ENCODE results near the gene UFC1. TPM values are rescaled to one million over a fixed set of nuclear protein-coding genes. Genes with fewer than 3 reads are reported as not detected.

Gene UFC1
- total and polyA plus RNA-seq, 2 donors (not counting 1 experiment from before 2014, with no cell fraction given), result 91.0 to 128 TPM

DNA sequence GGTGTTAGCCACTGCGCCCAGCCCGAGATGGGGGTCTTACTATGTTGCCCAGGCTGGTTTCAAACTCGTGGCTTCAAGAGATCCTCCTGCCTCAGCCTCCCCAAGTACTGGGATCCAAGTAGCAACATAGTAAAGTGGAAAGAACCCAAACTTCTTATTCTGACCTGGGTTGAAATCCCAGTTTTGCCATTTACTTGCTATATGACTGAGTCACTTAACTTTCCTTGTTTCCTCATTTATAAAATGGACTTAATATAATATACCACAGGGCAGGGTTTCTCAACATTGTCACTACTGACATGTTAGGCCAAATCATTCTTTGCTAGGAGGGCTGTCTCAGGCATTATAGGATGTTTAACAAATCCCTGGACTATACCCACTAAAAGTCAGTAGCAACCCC is 42.7 kb upstream of the UFC1 start:
- Mint-ChIP-seq H3K4me1 (peaks cover 33% of the 10 kb centered on the region), H3K9me3 (ENCODE audit: insufficient read depth) (no peaks in the 10 kb centered on the region), H3K27me3 (no peaks in the 10 kb centered on the region), H3K4me3 (no peak overlapping the region), H3K27ac (no peak overlapping the region)
- no peak overlapping the region for H3K4me2 ChIP-seq (replicated peaks; ENCODE audit: low read depth, low read length, poor library complexity, severe bottlenecking)
- 100% methylated on average over 2 of the region's 3 CpGs for WGBS (ENCODE audit: insufficient coverage)
- intact Hi-C loops (cut with micrococcal nuclease), result no loop called here
- no peak overlapping the region for H3K4me3 ChIP-seq (ENCODE audit: control extremely low read depth in 1 of 5, extremely low read depth in 1 of 5, insufficient read depth in 1 of 5, low read depth in 2 of 5, low read length in 4 of 5)
- H4K20me1 ChIP-seq (ENCODE audit: control insufficient read depth, insufficient read depth, low read length, poor library complexity, severe bottlenecking), result peaks cover 35% of the 10 kb centered on the region
- ATAC-seq (ENCODE audit: low read depth), result no peak
- peak overlapping the region in 1 of 2 donors; percentile 25 for H3K27ac ChIP-seq (ENCODE audit: low read length in 2 of 2)
- no peaks in the 10 kb centered on the region for H3K9me3 ChIP-seq (ENCODE audit: control extremely low read depth in 1 of 3, control insufficient read depth in 2 of 3, insufficient read depth in 1 of 3, low read length in 2 of 3)
- ChIA-PET CTCF (no interaction called here), POLR2A (no interaction called here)
- H3K4me1 ChIP-seq (ENCODE audit: control insufficient read depth in 2 of 2, insufficient read depth in 2 of 2, low read length in 2 of 2), result peaks cover 7 to 9% of the 10 kb centered on the region in 2 donors
- H3K27me3 ChIP-seq (replicated peaks in 1 of 4; ENCODE audit: control extremely low read depth in 1 of 4, control insufficient read depth in 3 of 4, insufficient read depth in 4 of 4, low read length in 3 of 4), result no peaks in the 10 kb centered on the region
- no peak for DNase-seq
- H2AFZ ChIP-seq (ENCODE audit: insufficient read depth, low read depth, low read length, poor library complexity, severe bottlenecking), result no peak overlapping the region
- no peak overlapping the region for H3K9ac ChIP-seq (ENCODE audit: low read length)
- peaks cover 95% of the 10 kb centered on the region for H3K79me2 ChIP-seq (ENCODE audit: control insufficient read depth, insufficient read depth, low read length)
- TF ChIP-seq, protein P1, sequence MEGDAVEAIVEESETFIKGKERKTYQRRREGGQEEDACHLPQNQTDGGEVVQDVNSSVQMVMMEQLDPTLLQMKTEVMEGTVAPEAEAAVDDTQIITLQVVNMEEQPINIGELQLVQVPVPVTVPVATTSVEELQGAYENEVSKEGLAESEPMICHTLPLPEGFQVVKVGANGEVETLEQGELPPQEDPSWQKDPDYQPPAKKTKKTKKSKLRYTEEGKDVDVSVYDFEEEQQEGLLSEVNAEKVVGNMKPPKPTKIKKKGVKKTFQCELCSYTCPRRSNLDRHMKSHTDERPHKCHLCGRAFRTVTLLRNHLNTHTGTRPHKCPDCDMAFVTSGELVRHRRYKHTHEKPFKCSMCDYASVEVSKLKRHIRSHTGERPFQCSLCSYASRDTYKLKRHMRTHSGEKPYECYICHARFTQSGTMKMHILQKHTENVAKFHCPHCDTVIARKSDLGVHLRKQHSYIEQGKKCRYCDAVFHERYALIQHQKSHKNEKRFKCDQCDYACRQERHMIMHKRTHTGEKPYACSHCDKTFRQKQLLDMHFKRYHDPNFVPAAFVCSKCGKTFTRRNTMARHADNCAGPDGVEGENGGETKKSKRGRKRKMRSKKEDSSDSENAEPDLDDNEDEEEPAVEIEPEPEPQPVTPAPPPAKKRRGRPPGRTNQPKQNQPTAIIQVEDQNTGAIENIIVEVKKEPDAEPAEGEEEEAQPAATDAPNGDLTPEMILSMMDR (IDR thresholded peaks at IDR 0.05), result no peak
- TF ChIP-seq EZH2 (IDR thresholded peaks at IDR 0.05; ENCODE audit: borderline replicate concordance, insufficient read depth, low read depth, low read length, poor library complexity, severe bottlenecking), result no peak
- peaks cover 15 to 19% of the 10 kb centered on the region in 2 experiments for H3K36me3 ChIP-seq (replicated peaks in 1 of 2; ENCODE audit: control extremely low read depth in 1 of 2, control insufficient read depth in 1 of 2, extremely low read depth in 1 of 2, insufficient read depth in 2 of 2, low read length in 1 of 2)

DNA sequence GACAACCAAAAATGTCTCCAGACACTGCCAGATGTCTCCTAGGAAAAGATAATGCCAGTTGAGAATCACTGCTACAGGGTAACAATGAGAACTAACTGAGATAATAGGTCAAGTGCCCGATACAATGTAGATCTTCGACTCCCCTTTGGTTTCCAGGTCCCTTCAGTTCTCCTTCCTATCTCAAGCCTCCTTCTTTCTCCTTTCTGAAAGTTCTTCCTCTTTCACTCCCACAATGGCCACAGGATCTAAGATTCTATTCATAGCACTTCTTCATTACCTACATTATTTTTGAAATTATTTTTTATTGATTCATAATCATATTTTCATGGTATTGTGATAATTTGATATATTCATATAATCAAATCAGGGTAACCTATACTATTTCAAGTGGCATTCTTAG is 42.3 kb upstream of the UFC1 start:
- CTCF ChIA-PET, result interaction anchor here (1.1 kb wide), 1 partner anchor 22 kb away, joined by 3 read pairs; the partner anchor contains the start of gene NECTIN4

More for the DNA sequence above, 42.3 kb upstream of the UFC1 start:
- no peak overlapping the region for H3K9ac ChIP-seq (ENCODE audit: low read length)
- no peaks in the 10 kb centered on the region for H3K27me3 ChIP-seq (replicated peaks in 1 of 4; ENCODE audit: control extremely low read depth in 1 of 4, control insufficient read depth in 3 of 4, insufficient read depth in 4 of 4, low read length in 3 of 4)
- H3K27me3 Mint-ChIP-seq, result no peaks in the 10 kb centered on the region
- TF ChIP-seq, protein P1 (IDR thresholded peaks at IDR 0.05), result no peak
- no peak for TF ChIP-seq EZH2 (IDR thresholded peaks at IDR 0.05; ENCODE audit: borderline replicate concordance, insufficient read depth, low read depth, low read length, poor library complexity, severe bottlenecking)
- intact Hi-C loops (cut with micrococcal nuclease), result no loop called here
- no peak overlapping the region for H3K27ac Mint-ChIP-seq
- no peak for DNase-seq
- H3K27ac ChIP-seq (ENCODE audit: low read length in 2 of 2), result peak overlapping the region in 1 of 2 donors; percentile 25
- H3K9me3 Mint-ChIP-seq (ENCODE audit: insufficient read depth), result no peaks in the 10 kb centered on the region
- ATAC-seq (ENCODE audit: low read depth), result no peak
- peaks cover 36% of the 10 kb centered on the region for H3K4me1 Mint-ChIP-seq
- peaks cover 11 to 17% of the 10 kb centered on the region in 2 experiments for H3K36me3 ChIP-seq (replicated peaks in 1 of 2; ENCODE audit: control extremely low read depth in 1 of 2, control insufficient read depth in 1 of 2, extremely low read depth in 1 of 2, insufficient read depth in 2 of 2, low read length in 1 of 2)
- H3K4me3 ChIP-seq (ENCODE audit: control extremely low read depth in 1 of 5, extremely low read depth in 1 of 5, insufficient read depth in 1 of 5, low read depth in 2 of 5, low read length in 4 of 5), result no peak overlapping the region
- no CpG with 5 or more reads among the region's 2 CpGs for WGBS (ENCODE audit: insufficient coverage)
- no peak overlapping the region for H2AFZ ChIP-seq (ENCODE audit: insufficient read depth, low read depth, low read length, poor library complexity, severe bottlenecking)
- H3K79me2 ChIP-seq (ENCODE audit: control insufficient read depth, insufficient read depth, low read length), result peaks cover 95% of the 10 kb centered on the region
- no peak overlapping the region for H3K4me3 Mint-ChIP-seq
- POLR2A ChIA-PET, result no interaction called here
- H3K9me3 ChIP-seq (ENCODE audit: control extremely low read depth in 1 of 3, control insufficient read depth in 2 of 3, insufficient read depth in 1 of 3, low read length in 2 of 3), result no peaks in the 10 kb centered on the region
- H4K20me1 ChIP-seq (ENCODE audit: control insufficient read depth, insufficient read depth, low read length, poor library complexity, severe bottlenecking), result peaks cover 31% of the 10 kb centered on the region
- H3K4me1 ChIP-seq (ENCODE audit: control insufficient read depth in 2 of 2, insufficient read depth in 2 of 2, low read length in 2 of 2), result peaks cover 11 to 13% of the 10 kb centered on the region in 2 donors
- H3K4me2 ChIP-seq (replicated peaks; ENCODE audit: low read depth, low read length, poor library complexity, severe bottlenecking), result no peak overlapping the region
